Measurements from ENCODE around the gene DPEP3. TPM values are rescaled to one million over a fixed set of nuclear protein-coding genes. Genes with fewer than 3 reads are reported as not detected.
"Not testable (repeated sequence)": the region's sequence is repeated elsewhere in the genome, so short reads cannot be mapped to it uniquely, and the experiment has no call there.

The DPEP3 gene
- total RNA-seq, 1 experiment from 2014 or later: not detected

DNA sequence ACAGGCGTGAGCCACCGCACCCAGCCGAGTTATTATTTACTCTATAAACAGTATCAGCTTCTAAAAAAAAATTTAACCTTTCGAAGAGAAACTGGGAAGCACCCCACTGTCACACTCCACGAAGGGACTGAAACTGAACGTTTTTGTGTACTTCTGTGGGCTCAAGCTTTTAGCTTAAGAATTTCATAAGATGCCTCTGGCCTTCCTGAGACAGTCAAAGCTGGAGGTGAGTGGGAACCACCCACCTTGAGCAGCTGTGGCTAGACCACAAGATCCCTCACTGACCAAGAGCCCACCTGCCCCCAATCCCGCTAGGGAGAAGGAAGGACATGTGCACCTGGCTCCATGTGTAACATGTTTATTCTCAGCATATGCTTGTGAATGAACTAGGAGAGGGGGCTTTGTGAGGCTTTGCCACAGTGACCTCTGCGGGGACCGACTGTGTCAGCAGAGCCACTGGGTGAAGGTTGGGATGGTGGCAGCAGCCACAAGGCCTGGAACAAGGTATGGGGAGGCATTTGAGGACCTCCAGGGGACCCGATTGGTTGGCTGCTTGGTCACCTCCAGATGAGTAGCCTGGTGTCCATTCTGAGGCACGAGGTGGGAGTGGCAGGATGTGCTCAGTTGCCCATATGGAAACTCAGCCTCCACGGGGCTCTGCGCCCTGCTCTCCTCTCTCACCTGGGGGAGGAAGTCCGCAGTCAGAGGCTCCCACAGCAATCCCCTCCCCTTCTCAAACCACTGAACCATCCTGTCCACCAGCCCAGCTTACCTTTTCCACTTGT lies 4.8 kb downstream of the DPEP3 start:
- Histone ChIP-seq H3K79me2 (ENCODE audit: low read length) (no peaks in the 10 kb centered on the region), H3K36me3 (ENCODE audit: insufficient read depth, low read length) (no peaks in the 10 kb centered on the region), H3K27me3 (ENCODE audit: low read length) (no peaks in the 10 kb centered on the region), H3K9ac (ENCODE audit: low read length) (no peak overlapping the region), H2AFZ (ENCODE audit: low read length) (no peak overlapping the region), H3K9me2 (replicated peaks; ENCODE audit: insufficient read depth, low read length) (no peaks in the 10 kb centered on the region), H4K20me1 (ENCODE audit: insufficient read depth, low read depth, low read length) (no peaks in the 10 kb centered on the region), H3K4me3 (ENCODE audit: low read length) (no peak overlapping the region), H3K27ac (ENCODE audit: low read length) (no peak overlapping the region), H3K4me1 (ENCODE audit: low read length) (no peaks in the 10 kb centered on the region), H3K4me2 (ENCODE audit: low read depth, low read length, poor library complexity, severe bottlenecking) (no peak overlapping the region), H3K9me3 (ENCODE audit: low read length) (no peaks in the 10 kb centered on the region)
- no peak for DNase-seq

DNA sequence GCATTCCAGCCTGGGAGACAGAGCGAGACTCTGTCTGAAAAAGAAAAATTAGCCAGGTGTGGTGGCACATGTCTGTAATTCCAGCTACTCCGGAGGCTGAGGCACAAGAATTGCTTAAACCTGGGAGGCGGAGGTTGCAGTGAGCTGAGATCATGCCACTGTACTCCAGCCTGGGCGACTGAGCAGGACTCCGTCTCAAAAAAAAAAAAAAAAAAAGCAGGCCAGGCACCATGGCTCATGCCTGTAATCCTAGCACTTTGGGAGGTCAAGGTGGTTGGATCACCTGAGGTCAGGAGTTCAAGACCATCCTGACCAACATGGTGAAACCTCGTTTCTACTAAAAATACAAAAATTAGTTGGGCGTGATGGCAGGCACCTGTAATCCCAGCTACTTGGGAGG lies 8.0 kb downstream of the DPEP3 start:
- not testable (repeated sequence) for H3K79me2 ChIP-seq (ENCODE audit: low read length); H3K27me3 ChIP-seq (ENCODE audit: low read length); H3K27ac ChIP-seq (ENCODE audit: low read length); H2AFZ ChIP-seq (ENCODE audit: low read length); H3K9me3 ChIP-seq (ENCODE audit: low read length); DNase-seq; H3K4me2 ChIP-seq (ENCODE audit: low read depth, low read length, poor library complexity, severe bottlenecking); H4K20me1 ChIP-seq (ENCODE audit: insufficient read depth, low read depth, low read length); H3K4me3 ChIP-seq (ENCODE audit: low read length); H3K36me3 ChIP-seq (ENCODE audit: insufficient read depth, low read length); H3K9ac ChIP-seq (ENCODE audit: low read length); H3K9me2 ChIP-seq (replicated peaks; ENCODE audit: insufficient read depth, low read length)
- H3K4me1 ChIP-seq (ENCODE audit: low read length): peaks cover 14% of the 10 kb centered on the region

DNA sequence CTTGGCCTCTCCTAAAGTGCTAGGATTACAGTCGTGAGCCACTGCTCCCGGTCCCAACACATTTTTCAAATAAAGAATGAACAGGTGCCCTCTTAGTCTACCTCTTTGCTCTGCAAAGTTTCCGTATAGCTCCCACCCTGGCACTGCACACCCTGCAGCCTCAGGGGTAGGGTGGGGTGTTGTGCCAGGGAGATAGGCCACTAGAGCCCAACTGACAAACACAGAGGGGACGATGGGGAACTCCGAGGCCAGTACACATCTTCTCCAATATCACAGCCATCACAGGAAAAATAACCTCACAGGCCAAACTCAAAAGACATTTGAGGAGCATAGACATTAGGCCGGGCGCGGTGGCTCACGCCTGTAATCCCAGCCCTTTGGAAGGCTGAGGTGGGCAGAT lies 9.2 kb downstream of the DPEP3 start:
- no peak for DNase-seq
- Histone ChIP-seq H3K4me2 (ENCODE audit: low read depth, low read length, poor library complexity, severe bottlenecking) (no peak overlapping the region), H3K9me3 (ENCODE audit: low read length) (no peaks in the 10 kb centered on the region), H3K27me3 (ENCODE audit: low read length) (no peaks in the 10 kb centered on the region), H2AFZ (ENCODE audit: low read length) (no peak overlapping the region), H3K27ac (ENCODE audit: low read length) (no peak overlapping the region), H4K20me1 (ENCODE audit: insufficient read depth, low read depth, low read length) (no peaks in the 10 kb centered on the region), H3K9me2 (replicated peaks; ENCODE audit: insufficient read depth, low read length) (no peaks in the 10 kb centered on the region), H3K79me2 (ENCODE audit: low read length) (no peaks in the 10 kb centered on the region), H3K36me3 (ENCODE audit: insufficient read depth, low read length) (no peaks in the 10 kb centered on the region), H3K4me3 (ENCODE audit: low read length) (no peak overlapping the region), H3K9ac (ENCODE audit: low read length) (no peak overlapping the region), H3K4me1 (ENCODE audit: low read length) (peaks cover 20% of the 10 kb centered on the region)

DNA sequence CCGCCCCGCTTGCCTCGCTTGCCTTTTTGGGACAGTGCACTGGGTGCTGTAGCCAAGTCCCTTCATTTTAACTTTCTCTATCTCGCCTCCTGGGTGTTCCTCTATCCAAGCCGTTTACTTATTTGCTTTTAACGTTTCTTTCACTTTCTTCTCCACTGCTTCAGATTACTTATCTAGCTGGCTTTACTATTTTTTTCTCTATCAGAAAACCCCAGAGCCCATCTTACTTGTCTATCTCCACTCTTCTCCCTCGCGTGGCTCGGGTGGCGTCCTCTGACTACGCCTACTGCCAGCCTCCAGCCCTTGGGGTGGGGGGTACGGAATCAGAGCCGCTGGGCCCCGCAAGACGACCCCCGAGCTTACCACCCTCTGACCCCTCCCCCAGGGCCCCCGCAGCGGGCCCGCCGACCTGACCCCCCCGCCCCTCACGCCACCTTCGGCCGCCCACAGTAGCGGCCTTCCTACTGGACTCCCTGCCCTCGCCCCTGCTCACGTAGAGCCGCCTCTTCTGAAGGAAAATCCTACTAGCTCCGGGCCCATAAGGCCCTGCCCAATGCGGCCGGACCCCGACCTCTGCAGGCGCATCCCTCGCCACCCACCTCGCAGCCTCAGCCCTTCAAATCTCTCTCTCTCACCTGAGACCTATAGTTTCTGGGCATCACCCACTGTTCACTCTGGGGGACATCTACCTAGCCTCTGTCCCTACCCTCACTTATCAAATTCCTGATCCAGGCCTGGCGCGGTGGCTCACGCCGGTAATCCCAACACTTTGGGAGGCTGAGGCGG lies 10.9 kb downstream of the DPEP3 start:
- H3K4me1 ChIP-seq (ENCODE audit: low read length): peaks cover 20% of the 10 kb centered on the region
- peak overlapping the region; percentile 74; the same call in 1 of the 2 replicates for H3K4me3 ChIP-seq (ENCODE audit: low read length)
- H4K20me1 ChIP-seq (ENCODE audit: insufficient read depth, low read depth, low read length): no peaks in the 10 kb centered on the region
- no peaks in the 10 kb centered on the region for H3K27me3 ChIP-seq (ENCODE audit: low read length)
- no peak for DNase-seq
- H3K9me2 ChIP-seq (replicated peaks; ENCODE audit: insufficient read depth, low read length): no peaks in the 10 kb centered on the region
- no peak overlapping the region for H3K27ac ChIP-seq (ENCODE audit: low read length)
- H3K4me2 ChIP-seq (ENCODE audit: low read depth, low read length, poor library complexity, severe bottlenecking): peak overlapping the region; percentile 82
- H3K36me3 ChIP-seq (ENCODE audit: insufficient read depth, low read length): no peaks in the 10 kb centered on the region
- no peaks in the 10 kb centered on the region for H3K9me3 ChIP-seq (ENCODE audit: low read length)
- no peaks in the 10 kb centered on the region for H3K79me2 ChIP-seq (ENCODE audit: low read length)
- H3K9ac ChIP-seq (ENCODE audit: low read length): peak overlapping the region; percentile 72
- H2AFZ ChIP-seq (ENCODE audit: low read length): peak overlapping the region; percentile 90; the same call in 1 of the 2 replicates

DNA sequence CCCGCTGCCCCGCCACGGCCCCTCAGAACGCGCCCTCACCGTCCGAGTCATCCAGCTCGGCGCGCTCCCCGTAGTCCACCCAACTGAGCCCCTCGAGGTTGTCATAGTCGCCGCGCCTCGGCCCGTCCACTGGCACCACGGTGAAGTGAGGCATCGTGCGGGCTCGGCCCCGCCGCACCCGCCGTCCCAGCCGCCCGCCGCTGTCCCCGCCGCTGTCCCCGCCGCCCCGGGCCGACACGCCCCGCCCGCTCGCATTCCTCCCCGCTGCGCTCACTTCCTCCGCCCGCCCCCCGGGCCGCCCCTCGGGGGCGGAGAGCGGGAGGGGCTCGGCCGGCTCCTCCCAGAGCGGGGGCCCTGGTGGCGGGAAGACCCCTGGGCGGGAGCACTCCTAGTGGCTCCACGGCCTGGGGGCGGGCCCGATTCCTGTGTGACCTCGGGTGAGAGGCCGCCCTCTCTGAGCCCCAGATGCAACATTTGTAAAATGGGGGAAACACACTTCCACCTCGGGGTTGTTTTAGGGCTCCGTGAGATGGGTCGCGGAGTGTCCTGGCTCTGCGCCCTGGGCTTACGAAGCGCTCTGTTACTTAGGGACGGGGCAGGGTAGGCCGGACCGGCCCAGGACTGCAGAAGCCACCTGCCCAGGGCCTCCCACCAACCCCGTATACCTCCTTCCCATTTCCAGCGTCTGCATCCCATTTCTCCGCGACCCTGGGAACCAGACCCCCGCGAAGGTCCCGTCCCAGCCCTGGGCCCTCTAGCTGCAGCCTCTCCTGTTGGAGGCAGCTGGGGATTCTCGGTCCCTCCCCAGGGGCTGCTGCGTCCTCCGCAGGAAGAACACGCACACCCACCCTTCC lies 11.7 kb downstream of the DPEP3 start, which contains the start of gene SLC12A4:
TSS of gene SLC12A4 (minus strand) at position 238 of the 854 bp plus-strand sequence. CDS start at position 154, 84 bp downstream.
- Histone ChIP-seq H3K9me2 (replicated peaks; ENCODE audit: insufficient read depth, low read length) (no peaks in the 10 kb centered on the region), H3K4me2 (ENCODE audit: low read depth, low read length, poor library complexity, severe bottlenecking) (peak within 1 kb of the TSS; percentile 82), H3K27ac (ENCODE audit: low read length) (peak within 1 kb of the TSS; percentile 21; the same call in 1 of the 2 replicates), H3K4me1 (ENCODE audit: low read length) (peaks cover 20% of the 10 kb centered on the region), H3K79me2 (ENCODE audit: low read length) (no peaks in the 10 kb centered on the region), H3K9ac (ENCODE audit: low read length) (peak within 1 kb of the TSS; percentile 72), H2AFZ (ENCODE audit: low read length) (peak within 1 kb of the TSS; percentile 90; the same call in 1 of the 2 replicates), H4K20me1 (ENCODE audit: insufficient read depth, low read depth, low read length) (no peaks in the 10 kb centered on the region), H3K27me3 (ENCODE audit: low read length) (no peaks in the 10 kb centered on the region), H3K36me3 (ENCODE audit: insufficient read depth, low read length) (no peaks in the 10 kb centered on the region), H3K9me3 (ENCODE audit: low read length) (no peaks in the 10 kb centered on the region), H3K4me3 (ENCODE audit: low read length) (peak within 1 kb of the TSS; percentile 74)
- DNase-seq: peak; percentile 94

DNA sequence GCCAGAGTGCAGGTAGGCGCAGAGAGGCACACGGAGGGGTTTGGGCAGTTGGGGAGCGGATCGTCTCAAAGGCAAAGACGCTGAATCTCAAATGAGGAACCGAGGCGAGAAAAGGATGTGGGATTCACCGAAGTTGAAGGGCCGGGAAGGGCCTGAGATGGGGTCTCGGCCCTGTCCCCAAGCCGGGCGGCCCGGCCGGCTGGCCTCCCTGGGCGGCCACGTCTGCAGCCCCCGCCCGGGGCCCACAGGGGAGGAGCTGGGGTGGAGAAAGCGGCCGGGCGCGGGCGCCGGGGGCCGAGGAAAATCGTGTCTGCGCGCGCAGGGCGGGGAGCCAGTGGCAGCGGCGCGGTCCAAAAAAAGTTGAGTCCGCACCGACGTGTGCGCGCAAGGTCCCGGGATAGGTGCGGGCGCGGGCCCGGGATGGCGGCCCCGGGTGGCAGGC lies 12.3 kb downstream of the DPEP3 start:
- H3K27ac ChIP-seq (ENCODE audit: low read length): peak overlapping the region; percentile 21; the same call in 1 of the 2 replicates
- H3K4me1 ChIP-seq (ENCODE audit: low read length): peaks cover 20% of the 10 kb centered on the region
- H4K20me1 ChIP-seq (ENCODE audit: insufficient read depth, low read depth, low read length): no peaks in the 10 kb centered on the region
- peak overlapping the region; percentile 82 for H3K4me2 ChIP-seq (ENCODE audit: low read depth, low read length, poor library complexity, severe bottlenecking)
- H3K36me3 ChIP-seq (ENCODE audit: insufficient read depth, low read length): no peaks in the 10 kb centered on the region
- peak overlapping the region; percentile 74 for H3K4me3 ChIP-seq (ENCODE audit: low read length)
- H3K9me2 ChIP-seq (replicated peaks; ENCODE audit: insufficient read depth, low read length): no peaks in the 10 kb centered on the region
- H3K79me2 ChIP-seq (ENCODE audit: low read length): no peaks in the 10 kb centered on the region
- H2AFZ ChIP-seq (ENCODE audit: low read length): peak overlapping the region; percentile 78; the same call in 1 of the 2 replicates
- H3K9me3 ChIP-seq (ENCODE audit: low read length): no peaks in the 10 kb centered on the region
- peak; percentile 78 for DNase-seq
- H3K27me3 ChIP-seq (ENCODE audit: low read length): no peaks in the 10 kb centered on the region
- H3K9ac ChIP-seq (ENCODE audit: low read length): peak overlapping the region; percentile 72

DNA sequence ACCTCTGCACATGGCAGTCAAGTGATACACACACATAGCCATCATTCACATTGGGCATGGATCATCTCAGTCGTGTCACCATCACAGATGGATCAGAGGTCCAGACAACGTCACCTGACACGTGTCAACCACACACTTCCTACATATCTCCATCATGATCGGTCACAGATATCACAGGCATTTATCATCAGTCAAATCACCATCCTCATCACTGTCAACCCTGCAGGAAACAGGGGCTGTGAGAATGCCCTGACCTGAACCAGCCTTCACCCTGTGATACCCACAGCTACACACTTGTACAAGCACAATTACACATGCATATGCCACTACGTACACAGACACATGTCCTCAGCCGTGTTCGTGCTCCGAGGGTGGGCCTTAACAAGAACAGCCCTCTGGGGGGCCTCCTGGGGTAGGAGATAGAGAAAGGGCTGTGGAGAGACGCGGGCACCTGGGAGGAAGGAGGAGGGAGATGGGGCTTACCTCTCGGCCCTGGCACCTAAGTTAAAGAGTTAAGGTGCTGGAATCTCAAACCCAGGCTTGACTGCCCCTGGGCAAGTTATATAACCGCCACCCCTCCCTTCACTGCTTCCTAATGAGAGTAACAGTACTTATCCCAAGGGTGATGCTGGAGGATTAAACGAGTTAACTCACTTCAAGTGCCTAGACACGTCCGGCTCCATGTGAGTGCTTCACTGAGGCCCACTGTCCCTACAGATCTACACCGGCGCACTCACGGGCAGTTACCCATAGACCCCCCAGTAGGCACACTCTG lies 12.9 kb downstream of the DPEP3 start:
- no peaks in the 10 kb centered on the region for H3K79me2 ChIP-seq (ENCODE audit: low read length)
- no peaks in the 10 kb centered on the region for H3K9me3 ChIP-seq (ENCODE audit: low read length)
- H3K4me2 ChIP-seq (ENCODE audit: low read depth, low read length, poor library complexity, severe bottlenecking): peak overlapping the region; percentile 82
- no peaks in the 10 kb centered on the region for H3K27me3 ChIP-seq (ENCODE audit: low read length)
- H4K20me1 ChIP-seq (ENCODE audit: insufficient read depth, low read depth, low read length): no peaks in the 10 kb centered on the region
- peaks cover 20% of the 10 kb centered on the region for H3K4me1 ChIP-seq (ENCODE audit: low read length)
- H3K4me3 ChIP-seq (ENCODE audit: low read length): peak overlapping the region; percentile 74
- H3K9ac ChIP-seq (ENCODE audit: low read length): peak overlapping the region; percentile 72
- peak; percentile 66 for DNase-seq
- no peaks in the 10 kb centered on the region for H3K9me2 ChIP-seq (replicated peaks; ENCODE audit: insufficient read depth, low read length)
- H3K27ac ChIP-seq (ENCODE audit: low read length): peak overlapping the region; percentile 21; the same call in 1 of the 2 replicates
- no peaks in the 10 kb centered on the region for H3K36me3 ChIP-seq (ENCODE audit: insufficient read depth, low read length)
- H2AFZ ChIP-seq (ENCODE audit: low read length): peak overlapping the region; percentile 78; the same call in 1 of the 2 replicates

All from Karpas-422 (cell line).